Muscle layer of duodenum (tissue), 2 donors: ENCODE results near the gene TMCO5A.
"Not testable (repeated sequence)": the region's sequence is repeated elsewhere in the genome, so short reads cannot be mapped to it uniquely, and the experiment has no call there.

Experiments
- H3K27ac ChIP-seq: one replicate; pipeline ENCODE4 v1.7.0; 2013; ENCODE audit warnings: mild to moderate bottlenecking, low read length
- H3K27me3 ChIP-seq: one replicate; pipeline ENCODE4 v1.7.0; 2013; ENCODE audit warnings: low read depth, mild to moderate bottlenecking, control low read depth, low read length
- H3K36me3 ChIP-seq, 2 donors: one replicate each; pipeline ENCODE4 v1.7.0; 2013; ENCODE audit warnings: low read length in 2 of 2, control low read depth in 1 of 2, mild to moderate bottlenecking in 1 of 2; ENCODE audit not compliant: insufficient read depth in 2 of 2, control insufficient read depth in 1 of 2
- H3K4me1 ChIP-seq, 2 donors: one replicate each; pipeline ENCODE4 v1.7.0; 2013; ENCODE audit warnings: low read length in 2 of 2, mild to moderate bottlenecking in 2 of 2, control low read depth in 1 of 2, moderate library complexity in 1 of 2; ENCODE audit not compliant: insufficient read depth in 2 of 2, control insufficient read depth in 1 of 2
- H3K4me3 ChIP-seq, 2 donors: one replicate each; pipeline ENCODE4 v1.7.0; 2013; ENCODE audit warnings: low read length in 2 of 2, low read depth in 1 of 2, mild to moderate bottlenecking in 1 of 2
- H3K9me3 ChIP-seq, 2 donors: one replicate each; pipeline ENCODE4 v1.7.0; 2013; ENCODE audit warnings: low read length in 2 of 2, control low read depth in 1 of 2, mild to moderate bottlenecking in 1 of 2; ENCODE audit not compliant: control insufficient read depth in 1 of 2
- donor health status: healthy.

Gene TMCO5A

GRCh38 chr15:37926136-37926535 is 8.3 kb upstream of the TMCO5A start:
- Histone ChIP-seq H3K9me3 (no peaks in the 10 kb centered on the region), H3K4me1 (no peaks in the 10 kb centered on the region), H3K27ac (no peak overlapping the region), H3K4me3 (no peak overlapping the region), H3K36me3 (no peaks in the 10 kb centered on the region), H3K27me3 (no peaks in the 10 kb centered on the region)

DNA sequence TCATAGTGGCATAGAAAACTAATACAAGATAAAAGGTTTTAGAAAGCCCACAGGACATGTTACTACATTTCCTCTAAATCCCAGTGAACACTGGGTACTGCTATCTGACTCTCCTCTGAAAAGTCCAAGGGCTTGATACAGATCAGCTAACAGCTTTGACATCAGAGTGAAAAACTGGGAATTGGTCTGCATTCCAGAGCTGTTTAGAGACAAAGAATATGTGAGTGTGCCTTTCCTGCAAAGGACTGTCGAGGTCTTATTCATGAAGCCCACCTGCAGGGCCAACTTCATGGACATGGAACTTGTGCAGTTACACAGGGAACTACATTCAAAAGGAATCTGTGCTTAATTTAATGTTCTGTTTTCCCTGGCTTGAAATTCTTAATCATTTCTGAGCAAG is 5.2 kb upstream of the TMCO5A start:
- no peaks in the 10 kb centered on the region for H3K27me3 ChIP-seq
- no peak overlapping the region for H3K27ac ChIP-seq
- no peaks in the 10 kb centered on the region for H3K4me1 ChIP-seq
- H3K9me3 ChIP-seq, result no peaks in the 10 kb centered on the region
- no peak overlapping the region for H3K4me3 ChIP-seq
- no peaks in the 10 kb centered on the region for H3K36me3 ChIP-seq

GRCh38 chr15:37931321-37931720 is 3.1 kb upstream of the TMCO5A start:
- Histone ChIP-seq H3K4me3 (no peak overlapping the region), H3K4me1 (no peaks in the 10 kb centered on the region)

GRCh38 chr15:37931868-37932267 is 2.6 kb upstream of the TMCO5A start:
- H3K9me3 ChIP-seq, result no peaks in the 10 kb centered on the region
- no peaks in the 10 kb centered on the region for H3K36me3 ChIP-seq
- H3K4me3 ChIP-seq, result no peak overlapping the region
- H3K27ac ChIP-seq, result no peak overlapping the region
- H3K4me1 ChIP-seq, result no peaks in the 10 kb centered on the region
- no peaks in the 10 kb centered on the region for H3K27me3 ChIP-seq

More at GRCh38 chr15:37931321-37931720, 3.1 kb upstream of the TMCO5A start:
- no peaks in the 10 kb centered on the region for H3K36me3 ChIP-seq
- no peak overlapping the region for H3K27ac ChIP-seq
- no peaks in the 10 kb centered on the region for H3K27me3 ChIP-seq
- H3K9me3 ChIP-seq, result no peaks in the 10 kb centered on the region

DNA sequence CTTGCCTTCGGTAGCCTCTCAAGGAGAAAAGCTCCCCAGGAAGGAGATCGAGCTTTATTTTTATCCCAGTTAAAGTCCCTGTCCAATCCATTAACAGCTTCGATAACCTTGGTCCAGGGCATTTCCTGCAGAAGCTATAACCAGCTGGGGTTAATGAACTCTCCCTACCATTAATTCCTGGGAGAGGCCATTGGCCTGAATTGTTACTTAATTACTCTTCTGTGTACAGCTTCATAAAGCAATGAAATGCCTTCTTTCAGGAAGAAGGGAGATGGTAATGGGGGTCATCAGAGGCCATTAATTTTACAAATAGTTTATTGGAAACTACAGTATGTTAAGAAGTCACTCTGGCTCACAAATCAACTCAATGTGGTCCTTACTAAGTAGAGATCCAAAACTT is 1.9 kb upstream of the TMCO5A start:
- H3K27me3 ChIP-seq, result no peaks in the 10 kb centered on the region
- H3K4me1 ChIP-seq, result no peaks in the 10 kb centered on the region
- no peaks in the 10 kb centered on the region for H3K9me3 ChIP-seq
- H3K4me3 ChIP-seq, result no peak overlapping the region
- no peak overlapping the region for H3K27ac ChIP-seq
- H3K36me3 ChIP-seq, result no peaks in the 10 kb centered on the region

GRCh38 chr15:37933666-37934065 is 774 bp upstream of the TMCO5A start:
- H3K9me3 ChIP-seq, result no peaks in the 10 kb centered on the region
- H3K27me3 ChIP-seq, result no peaks in the 10 kb centered on the region

GRCh38 chr15:37940876-37941275 is 6.4 kb downstream of the TMCO5A start:
- Histone ChIP-seq H3K36me3 (no peaks in the 10 kb centered on the region), H3K9me3 (no peaks in the 10 kb centered on the region), H3K27ac (no peak overlapping the region), H3K4me3 (no peak overlapping the region), H3K4me1 (no peaks in the 10 kb centered on the region), H3K27me3 (no peaks in the 10 kb centered on the region)

More at GRCh38 chr15:37933666-37934065, 774 bp upstream of the TMCO5A start:
- no peak overlapping the region for H3K4me3 ChIP-seq
- no peak overlapping the region for H3K27ac ChIP-seq
- H3K36me3 ChIP-seq, result no peaks in the 10 kb centered on the region
- H3K4me1 ChIP-seq, result no peaks in the 10 kb centered on the region

DNA sequence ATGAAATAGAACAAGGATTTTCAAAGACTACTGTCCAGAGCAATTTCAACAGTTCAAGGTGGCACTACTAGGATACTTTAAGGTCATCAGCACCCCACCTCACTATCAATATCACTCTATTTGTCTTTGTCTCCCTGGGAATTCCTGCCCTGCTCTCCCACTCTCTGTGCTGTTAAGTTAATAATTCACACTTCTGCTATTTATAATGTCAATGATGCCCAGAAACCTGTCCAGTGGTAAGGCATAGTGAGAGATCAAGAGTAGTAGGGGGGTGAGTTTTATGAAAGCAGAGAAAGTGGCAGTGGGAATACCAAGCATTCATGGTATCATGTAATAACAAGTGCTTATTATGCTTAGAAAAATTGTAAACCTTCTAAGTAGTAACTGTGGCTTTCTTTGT is 7.3 kb downstream of the TMCO5A start:
- Histone ChIP-seq H3K9me3 (peaks cover 0 to 3% of the 10 kb centered on the region in 2 donors), H3K36me3 (no peaks in the 10 kb centered on the region), H3K27me3 (no peaks in the 10 kb centered on the region), H3K27ac (no peak overlapping the region), H3K4me1 (no peaks in the 10 kb centered on the region), H3K4me3 (no peak overlapping the region)

DNA sequence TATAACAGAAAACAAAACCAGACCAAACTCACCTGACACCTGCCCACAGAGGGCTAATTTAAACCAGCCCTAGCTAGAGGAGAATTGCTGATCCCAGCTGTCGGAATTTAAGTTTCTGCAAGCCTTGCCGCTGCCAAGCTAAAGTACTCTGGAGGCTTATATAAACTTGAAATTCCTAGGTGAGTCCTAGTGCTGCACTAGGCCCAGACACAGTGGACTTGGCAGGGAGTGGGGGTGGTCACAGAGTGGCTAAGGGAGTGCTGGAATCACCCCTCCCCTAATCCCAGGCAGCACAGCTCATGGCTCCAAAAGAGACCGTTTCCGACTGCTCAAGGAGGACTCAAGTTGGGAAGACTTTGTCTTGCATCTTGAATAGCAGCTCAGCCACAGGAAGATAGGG is 17.6 kb downstream of the TMCO5A start:
- no peak overlapping the region for H3K27ac ChIP-seq

GRCh38 chr15:37960742-37961141 is 26.3 kb downstream of the TMCO5A start:
- not testable (repeated sequence) for H3K36me3 ChIP-seq, H3K27me3 ChIP-seq, H3K4me1 ChIP-seq, H3K27ac ChIP-seq, H3K9me3 ChIP-seq, H3K4me3 ChIP-seq

More for the DNA sequence above, 17.6 kb downstream of the TMCO5A start:
- Histone ChIP-seq H3K4me1 (no peaks in the 10 kb centered on the region), H3K27me3 (no peaks in the 10 kb centered on the region), H3K4me3 (no peak overlapping the region), H3K36me3 (no peaks in the 10 kb centered on the region), H3K9me3 (no peaks in the 10 kb centered on the region)

DNA sequence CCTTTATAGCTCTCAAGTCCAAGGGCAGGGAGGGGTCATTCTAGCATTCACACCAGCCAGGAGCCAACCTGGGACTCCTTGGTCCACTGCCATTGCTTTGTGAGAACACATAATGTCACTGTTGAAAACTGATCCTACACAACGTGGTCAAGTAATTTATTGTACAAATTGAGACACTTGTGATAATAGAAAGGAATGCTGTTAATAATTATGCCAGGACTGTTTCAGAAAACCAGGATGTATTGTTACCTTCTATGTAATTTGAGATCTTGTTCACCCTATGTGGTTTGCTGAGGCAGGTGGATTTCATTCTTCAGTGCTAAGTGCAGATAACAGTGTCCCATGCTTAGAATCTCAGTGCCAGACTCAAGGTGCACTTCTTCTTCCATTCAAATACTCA is 33.3 kb downstream of the TMCO5A start:
- H3K9me3 ChIP-seq, result peaks cover 0 to 2% of the 10 kb centered on the region in 2 donors
- H3K27ac ChIP-seq, result no peak overlapping the region
- no peaks in the 10 kb centered on the region for H3K27me3 ChIP-seq

GRCh38 chr15:37973856-37974255 is 39.4 kb downstream of the TMCO5A start:
- H3K36me3 ChIP-seq, result no peaks in the 10 kb centered on the region
- H3K4me1 ChIP-seq, result no peaks in the 10 kb centered on the region
- no peak overlapping the region for H3K27ac ChIP-seq
- H3K9me3 ChIP-seq, result peaks cover 0 to 5% of the 10 kb centered on the region in 2 donors
- H3K27me3 ChIP-seq, result no peaks in the 10 kb centered on the region
- no peak overlapping the region for H3K4me3 ChIP-seq

More for the DNA sequence above, 33.3 kb downstream of the TMCO5A start:
- H3K4me3 ChIP-seq, result no peak overlapping the region
- no peaks in the 10 kb centered on the region for H3K36me3 ChIP-seq
- H3K4me1 ChIP-seq, result no peaks in the 10 kb centered on the region
